Breast epithelium (tissue), 4 donors: ENCODE results near the gene THPO. TPM values are rescaled to one million over a fixed set of nuclear protein-coding genes. Genes with fewer than 3 reads are reported as not detected.

ENCODE experiments used
- DNase-seq, 2 donors: peaks; one replicate each; pipeline ENCODE4 v3.0.0-alpha.2; 2019; ENCODE audit warnings: low spot score in 2 of 2
- H3K27ac ChIP-seq, 2 donors: fragments of 200-600 bp; sonication (generic) in 1 of 2; one replicate each; pipeline ENCODE4 v1.5.1; 2016 to 2019; ENCODE audit warnings: mild to moderate bottlenecking in 1 of 2
- H3K27me3 ChIP-seq, 2 donors: fragments of 200-600 bp; sonication (generic) in 1 of 2; one replicate each; pipeline versions ENCODE4 v1.5.1 to v1.6.0; 2017 to 2019; ENCODE audit warnings: control low read depth in 1 of 2, mild to moderate bottlenecking in 1 of 2
- H3K36me3 ChIP-seq: fragments of 200-600 bp; one replicate; pipeline ENCODE4 v1.5.1; 2019
- H3K4me1 ChIP-seq, 2 donors: fragments of 200-600 bp; sonication (generic); one replicate each; pipeline ENCODE4 v1.5.1; 2016 to 2019; ENCODE audit warnings: control low read depth in 1 of 2
- H3K4me3 ChIP-seq, 3 donors: fragments of 200-600 bp; sonication (generic); 1 replicate in 2 of 3; 2 replicates in 1 of 3; pipeline ENCODE4 v1.5.1; 2016 to 2019; ENCODE audit warnings: mild to moderate bottlenecking in 3 of 3, moderate library complexity in 2 of 3
- H3K9me3 ChIP-seq, 2 donors: fragments of 200-600 bp; sonication (generic) in 1 of 2; one replicate each; pipeline ENCODE4 v1.5.1; 2016 to 2019; ENCODE audit warnings: control low read depth in 1 of 2
- CTCF ChIP-seq, 3 donors: fragments of 450-650 bp; IDR thresholded peaks; one replicate each; pipeline ENCODE4 v1.5.1; 2016 to 2017; ENCODE audit warnings: antibody characterized with exemption in 3 of 3, mild to moderate bottlenecking in 3 of 3, moderate library complexity in 3 of 3
- POLR2A ChIP-seq: fragments of 450-650 bp; IDR thresholded peaks from one replicate; pipeline ENCODE4 v1.6.1; 2016; ENCODE audit warnings: antibody characterized with exemption, mild to moderate bottlenecking, moderate library complexity
- POLR2AphosphoS5 ChIP-seq, 3 donors: sonication (generic); formaldehyde crosslinking; IDR thresholded peaks; one replicate each; pipeline ENCODE4 v1.6.1; 2017; ENCODE audit warnings: antibody characterized with exemption in 3 of 3
- intact Hi-C: fragments of 100-400 bp; cut with DNase I; formaldehyde crosslinking; loops from one replicate; pipeline ENCODE4 v1.15.1; 2023; ENCODE audit warnings: low total_unique reads
- total RNA-seq, 3 donors: library from RNA; depleted of rRNA; stranded (reverse); fragments of >200 nt; gene quantifications; one replicate each; pipeline ENCODE4 v1.1.0, GENCODE V29; 2016

The THPO gene
- total RNA-seq, 3 donors from 2014 or later, result 0.64 to 1.3 (median 0.73) TPM

- no peaks in the 10 kb centered on the region for H3K9me3 ChIP-seq
- no peak overlapping the region for H3K4me3 ChIP-seq
- no peaks in the 10 kb centered on the region for H3K36me3 ChIP-seq
- TF ChIP-seq POLR2A (no peak), POLR2AphosphoS5 (IDR thresholded peaks at IDR 0.05) (no peak), CTCF (IDR thresholded peaks at IDR 0.05) (no peak)
- H3K27me3 ChIP-seq, result no peaks in the 10 kb centered on the region
- H3K4me1 ChIP-seq, result no peaks in the 10 kb centered on the region
- H3K27ac ChIP-seq, result no peak overlapping the region
- no peak for DNase-seq
- intact Hi-C loops, result no loop called here
These were observed 8.2 kb upstream of the THPO start for GRCh38 chr3:184386047-184386806.

- Histone ChIP-seq H3K9me3 (no peaks in the 10 kb centered on the region), H3K27ac (no peak overlapping the region), H3K4me1 (no peaks in the 10 kb centered on the region), H3K36me3 (no peaks in the 10 kb centered on the region), H3K4me3 (no peak overlapping the region), H3K27me3 (no peaks in the 10 kb centered on the region)
- TF ChIP-seq POLR2AphosphoS5 (IDR thresholded peaks at IDR 0.05) (no peak), CTCF (IDR thresholded peaks at IDR 0.05) (no peak), POLR2A (no peak)
- no peak for DNase-seq
- intact Hi-C loops, result loop anchor here (1.0 kb wide), 1 partner anchor 31 kb away; no protein-coding TSS in a partner anchor
These were observed 6.9 kb upstream of the THPO start for GRCh38 chr3:184384856-184385422.

GRCh38 chr3:184384342-184384741, 6.3 kb upstream of the THPO start:
- Histone ChIP-seq H3K4me1 (no peaks in the 10 kb centered on the region), H3K27me3 (no peaks in the 10 kb centered on the region), H3K9me3 (no peaks in the 10 kb centered on the region), H3K36me3 (no peaks in the 10 kb centered on the region), H3K4me3 (no peak overlapping the region), H3K27ac (no peak overlapping the region)
- TF ChIP-seq POLR2AphosphoS5 (IDR thresholded peaks at IDR 0.05) (no peak), CTCF (IDR thresholded peaks at IDR 0.05) (no peak), POLR2A (no peak)
- intact Hi-C loops, result no loop called here
- DNase-seq, result no peak

GRCh38 chr3:184383033-184383740, 5.2 kb upstream of the THPO start:
- H3K27ac ChIP-seq, result no peak overlapping the region
- no peaks in the 10 kb centered on the region for H3K27me3 ChIP-seq
- TF ChIP-seq POLR2A (no peak), POLR2AphosphoS5 (IDR thresholded peaks at IDR 0.05) (no peak), CTCF (IDR thresholded peaks at IDR 0.05) (no peak)
- H3K4me1 ChIP-seq, result no peaks in the 10 kb centered on the region
- no peak for DNase-seq
- H3K36me3 ChIP-seq, result no peaks in the 10 kb centered on the region
- H3K4me3 ChIP-seq, result no peak overlapping the region
- no peaks in the 10 kb centered on the region for H3K9me3 ChIP-seq
- intact Hi-C loops, result no loop called here
